Skeletal muscle satellite cell (primary cell): ENCODE data around the gene RGCC. TPM values are rescaled to one million over a fixed set of nuclear protein-coding genes. Genes with fewer than 3 reads are reported as not detected.

Experiments used
- H3K27me3 ChIP-seq: 2 replicates; pipeline ENCODE4 v1.7.0; 2013; ENCODE audit warnings: low read length; ENCODE audit not compliant: control insufficient read depth, insufficient read depth
- H3K36me3 ChIP-seq: 2 replicates; pipeline ENCODE4 v1.7.0; 2013; ENCODE audit warnings: mild to moderate bottlenecking, control low read depth, low read length; ENCODE audit not compliant: insufficient read depth
- H3K4me1 ChIP-seq: 2 replicates; pipeline ENCODE4 v1.7.0; 2013; ENCODE audit warnings: low read length; ENCODE audit not compliant: control insufficient read depth, insufficient read depth
- H3K4me2 ChIP-seq: 2 replicates; pipeline ENCODE4 v1.7.0; 2013; ENCODE audit warnings: mild to moderate bottlenecking, low read length
- H3K4me3 ChIP-seq: 2 replicates; pipeline ENCODE4 v1.7.0; 2013; ENCODE audit warnings: low read length
- H3K9ac ChIP-seq: 2 replicates; pipeline ENCODE4 v1.7.0; 2013; ENCODE audit warnings: mild to moderate bottlenecking, low read depth, low read length, moderate library complexity
- H3K9me3 ChIP-seq: replicated peaks from 2 replicates; pipeline ENCODE4 v1.7.0; 2013; ENCODE audit warnings: mild to moderate bottlenecking, control low read depth, low read length
- total RNA-seq: library from RNA; depleted of rRNA; stranded (reverse); fragments of >200 nt; gene quantifications from 2 replicates; pipeline ENCODE4 v1.2.3, GENCODE V29; 2012; rRNA removed

RGCC gene
- total RNA-seq: 0.44 and 1.8 TPM in 2 replicates

GRCh38 chr13:41456768-41457588 is at the start of gene RGCC:
Gene RGCC, plus strand, starts transcription at chr13:41457550. Its CDS starts 158 bp downstream, at chr13:41457708.
- Histone ChIP-seq H3K27me3 (peaks cover 38% of the 10 kb centered on the region), H3K4me3 (peak within 1 kb of the TSS; percentile 73), H3K9me3 (no peaks in the 10 kb centered on the region), H3K9ac (peak within 1 kb of the TSS; percentile 71), H3K36me3 (no peaks in the 10 kb centered on the region), H3K4me2 (peak within 1 kb of the TSS; percentile 94), H3K4me1 (peaks cover 18% of the 10 kb centered on the region)

GRCh38 chr13:41408121-41408520 is 49.2 kb upstream of the RGCC start:
- no peaks in the 10 kb centered on the region for H3K36me3 ChIP-seq
- no peaks in the 10 kb centered on the region for H3K4me1 ChIP-seq
- no peak overlapping the region for H3K4me2 ChIP-seq
- no peak overlapping the region for H3K9ac ChIP-seq
- H3K27me3 ChIP-seq: no peaks in the 10 kb centered on the region
- H3K4me3 ChIP-seq: no peak overlapping the region
- H3K9me3 ChIP-seq: no peaks in the 10 kb centered on the region

- H3K4me3 ChIP-seq: no peak overlapping the region
- H3K27me3 ChIP-seq: no peaks in the 10 kb centered on the region
- H3K9me3 ChIP-seq: no peaks in the 10 kb centered on the region
- no peaks in the 10 kb centered on the region for H3K36me3 ChIP-seq
- H3K4me1 ChIP-seq: no peaks in the 10 kb centered on the region
- no peak overlapping the region for H3K4me2 ChIP-seq
- no peak overlapping the region for H3K9ac ChIP-seq
Measured at GRCh38 chr13:41408746-41409145, 48.6 kb upstream of the RGCC start.

- Histone ChIP-seq H3K9ac (no peak overlapping the region), H3K4me3 (no peak overlapping the region), H3K4me1 (no peaks in the 10 kb centered on the region), H3K4me2 (no peak overlapping the region), H3K9me3 (no peaks in the 10 kb centered on the region), H3K27me3 (no peaks in the 10 kb centered on the region), H3K36me3 (no peaks in the 10 kb centered on the region)
Measured at GRCh38 chr13:41409611-41410010, 47.7 kb upstream of the RGCC start.

- no peak overlapping the region for H3K4me2 ChIP-seq
- no peaks in the 10 kb centered on the region for H3K9me3 ChIP-seq
- H3K4me3 ChIP-seq: no peak overlapping the region
- no peak overlapping the region for H3K9ac ChIP-seq
- H3K36me3 ChIP-seq: no peaks in the 10 kb centered on the region
- H3K4me1 ChIP-seq: no peaks in the 10 kb centered on the region
- no peaks in the 10 kb centered on the region for H3K27me3 ChIP-seq
Measured at GRCh38 chr13:41411060-41411459, 46.3 kb upstream of the RGCC start.

GRCh38 chr13:41411522-41411921 is 45.8 kb upstream of the RGCC start:
- H3K4me3 ChIP-seq: no peak overlapping the region
- no peaks in the 10 kb centered on the region for H3K4me1 ChIP-seq
- no peaks in the 10 kb centered on the region for H3K9me3 ChIP-seq
- no peak overlapping the region for H3K4me2 ChIP-seq
- H3K36me3 ChIP-seq: no peaks in the 10 kb centered on the region
- H3K27me3 ChIP-seq: no peaks in the 10 kb centered on the region
- H3K9ac ChIP-seq: no peak overlapping the region

- Histone ChIP-seq H3K4me3 (no peak overlapping the region), H3K9ac (no peak overlapping the region), H3K4me2 (no peak overlapping the region)
Measured at GRCh38 chr13:41413872-41414271, 43.5 kb upstream of the RGCC start.

GRCh38 chr13:41416276-41416675 is 41.1 kb upstream of the RGCC start:
- H3K4me3 ChIP-seq: no peak overlapping the region
- no peaks in the 10 kb centered on the region for H3K36me3 ChIP-seq
- H3K4me1 ChIP-seq: no peaks in the 10 kb centered on the region
- peaks cover 4% of the 10 kb centered on the region for H3K27me3 ChIP-seq
- no peak overlapping the region for H3K9ac ChIP-seq
- H3K9me3 ChIP-seq: no peaks in the 10 kb centered on the region
- H3K4me2 ChIP-seq: no peak overlapping the region

More at GRCh38 chr13:41413872-41414271, 43.5 kb upstream of the RGCC start:
- Histone ChIP-seq H3K9me3 (no peaks in the 10 kb centered on the region), H3K27me3 (no peaks in the 10 kb centered on the region), H3K36me3 (no peaks in the 10 kb centered on the region), H3K4me1 (no peaks in the 10 kb centered on the region)

GRCh38 chr13:41418027-41418426 is 39.3 kb upstream of the RGCC start:
- Histone ChIP-seq H3K4me3 (no peak overlapping the region), H3K9me3 (no peaks in the 10 kb centered on the region), H3K9ac (no peak overlapping the region), H3K4me1 (no peaks in the 10 kb centered on the region), H3K4me2 (no peak overlapping the region), H3K36me3 (no peaks in the 10 kb centered on the region), H3K27me3 (peaks cover 4% of the 10 kb centered on the region)

GRCh38 chr13:41418731-41419130 is 38.6 kb upstream of the RGCC start:
- H3K27me3 ChIP-seq: peaks cover 4% of the 10 kb centered on the region
- H3K4me1 ChIP-seq: no peaks in the 10 kb centered on the region
- H3K4me2 ChIP-seq: no peak overlapping the region
- H3K9ac ChIP-seq: no peak overlapping the region
- no peak overlapping the region for H3K4me3 ChIP-seq
- H3K9me3 ChIP-seq: no peaks in the 10 kb centered on the region
- H3K36me3 ChIP-seq: no peaks in the 10 kb centered on the region

GRCh38 chr13:41419206-41419605 is 38.1 kb upstream of the RGCC start:
- H3K36me3 ChIP-seq: no peaks in the 10 kb centered on the region
- no peak overlapping the region for H3K4me2 ChIP-seq
- peaks cover 4% of the 10 kb centered on the region for H3K27me3 ChIP-seq
- H3K9ac ChIP-seq: no peak overlapping the region
- H3K4me1 ChIP-seq: no peaks in the 10 kb centered on the region
- H3K9me3 ChIP-seq: no peaks in the 10 kb centered on the region
- H3K4me3 ChIP-seq: no peak overlapping the region

- H3K4me2 ChIP-seq: no peak overlapping the region
- H3K36me3 ChIP-seq: no peaks in the 10 kb centered on the region
- peaks cover 4% of the 10 kb centered on the region for H3K27me3 ChIP-seq
- no peak overlapping the region for H3K9ac ChIP-seq
- H3K4me3 ChIP-seq: no peak overlapping the region
- no peaks in the 10 kb centered on the region for H3K4me1 ChIP-seq
- no peaks in the 10 kb centered on the region for H3K9me3 ChIP-seq
Measured at GRCh38 chr13:41420146-41420545, 37.2 kb upstream of the RGCC start.
